IPS-18a (cell line): ENCODE data around the gene TUBGCP6.
"Not testable (repeated sequence)": the region's sequence is repeated elsewhere in the genome, so short reads cannot be mapped to it uniquely, and the experiment has no call there.

Experiments used
- H3K27ac ChIP-seq: one replicate; pipeline ENCODE4 v1.5.1; 2013; ENCODE audit warnings: low read length
- H3K27me3 ChIP-seq: one replicate; pipeline ENCODE4 v1.6.1; 2013; ENCODE audit warnings: mild to moderate bottlenecking, low read length; ENCODE audit not compliant: control insufficient read depth, insufficient read depth
- H3K36me3 ChIP-seq: one replicate; pipeline ENCODE4 v1.6.1; 2013; ENCODE audit warnings: low read depth, low read length; ENCODE audit not compliant: control insufficient read depth
- H3K4me1 ChIP-seq: one replicate; pipeline ENCODE4 v1.6.1; 2013; ENCODE audit warnings: low read depth, low read length; ENCODE audit not compliant: control insufficient read depth
- H3K4me3 ChIP-seq: one replicate; pipeline ENCODE4 v1.5.1; 2013; ENCODE audit warnings: low read length
- H3K9ac ChIP-seq: one replicate; pipeline ENCODE4 v1.6.1; 2013; ENCODE audit warnings: mild to moderate bottlenecking, low read length, moderate library complexity
- H3K9me3 ChIP-seq: one replicate; pipeline ENCODE4 v1.6.1; 2013; ENCODE audit warnings: low read depth, low read length; ENCODE audit not compliant: control insufficient read depth

The TUBGCP6 gene

DNA sequence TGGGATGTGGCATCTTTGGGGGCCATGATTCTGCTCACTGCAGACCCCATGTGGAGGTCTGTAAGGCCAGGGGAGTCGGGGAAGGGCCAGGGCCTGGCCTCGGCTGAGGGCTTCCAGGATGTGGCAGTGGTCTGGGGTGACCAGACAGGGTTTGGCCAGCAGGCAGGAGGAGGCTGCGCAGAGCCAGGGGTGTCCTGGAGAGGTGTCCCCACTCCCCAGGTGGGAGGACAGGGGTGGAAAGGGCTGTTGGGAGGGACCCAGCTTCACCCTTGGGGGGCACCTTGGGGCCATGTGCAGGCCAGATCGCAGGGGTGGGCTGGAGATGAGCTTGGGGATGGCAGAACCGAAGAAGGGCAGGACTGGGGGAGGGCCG is 70.9 kb downstream of the TUBGCP6 start:
- no peaks in the 10 kb centered on the region for H3K9me3 ChIP-seq
- H3K36me3 ChIP-seq, result no peaks in the 10 kb centered on the region
- no peak overlapping the region for H3K9ac ChIP-seq
- H3K27ac ChIP-seq, result no peak overlapping the region
- no peaks in the 10 kb centered on the region for H3K4me1 ChIP-seq
- H3K4me3 ChIP-seq, result no peak overlapping the region
- H3K27me3 ChIP-seq, result peaks cover 22% of the 10 kb centered on the region

DNA sequence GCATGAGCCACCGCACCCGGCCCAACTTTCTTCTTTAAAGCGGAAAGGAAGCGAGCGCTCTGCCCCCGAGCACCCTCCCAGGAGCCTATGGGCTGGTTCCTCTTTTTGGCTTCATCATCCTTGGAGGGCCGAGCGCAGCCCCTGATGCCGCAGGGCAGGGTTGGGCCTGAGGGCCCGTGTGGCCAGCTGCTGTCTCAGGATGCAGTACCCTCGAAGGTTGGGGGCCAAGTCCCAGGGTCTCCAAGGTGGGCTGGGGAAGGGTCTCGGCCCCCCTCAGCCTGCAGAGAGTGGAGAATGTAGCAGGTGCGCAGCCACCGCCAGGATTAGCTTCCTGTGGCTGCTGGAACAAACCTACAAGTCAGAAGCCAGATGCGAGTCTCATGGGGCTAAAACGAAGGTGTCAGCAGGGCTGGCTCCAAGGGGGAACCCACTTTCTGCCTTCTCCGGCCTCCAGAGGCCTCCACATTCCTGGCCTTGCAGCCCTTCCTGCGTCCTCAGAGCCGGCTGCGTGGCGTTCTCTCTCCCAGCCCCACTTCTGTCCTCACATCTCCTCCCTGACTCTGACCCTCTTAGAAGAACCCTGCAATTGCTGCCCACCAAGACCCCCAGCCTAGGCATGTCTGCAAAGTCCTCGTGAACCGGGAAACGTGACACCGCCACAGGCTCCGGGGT is 71.4 kb downstream of the TUBGCP6 start:
- Histone ChIP-seq H3K4me3 (no peak overlapping the region), H3K27ac (no peak overlapping the region), H3K9me3 (no peaks in the 10 kb centered on the region), H3K4me1 (no peaks in the 10 kb centered on the region), H3K27me3 (peaks cover 28% of the 10 kb centered on the region), H3K36me3 (no peaks in the 10 kb centered on the region), H3K9ac (no peak overlapping the region)

DNA sequence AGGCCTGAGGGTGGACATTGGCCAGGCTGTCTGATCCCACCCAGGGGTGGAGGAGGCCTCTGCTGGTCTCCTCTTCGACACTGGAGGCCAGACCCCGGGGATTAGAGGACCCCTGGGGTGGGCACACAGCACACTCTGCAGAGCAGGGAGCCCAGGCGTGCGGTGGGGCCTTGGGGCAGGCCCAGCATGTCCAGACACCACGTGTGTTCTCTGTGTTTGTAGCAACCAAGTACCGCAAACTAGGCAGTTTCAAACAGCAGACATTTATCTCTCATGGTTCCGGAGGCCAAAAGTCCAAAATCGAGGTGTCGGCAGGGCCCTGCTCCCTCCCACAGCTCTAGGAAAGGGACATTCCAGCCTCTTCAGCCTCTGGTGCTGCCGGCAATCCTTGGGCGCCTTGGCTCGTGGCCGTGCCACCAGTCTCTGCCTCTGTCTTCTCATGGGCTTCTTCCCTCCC is 72.8 kb downstream of the TUBGCP6 start:
- Histone ChIP-seq H3K36me3 (no peaks in the 10 kb centered on the region), H3K27ac (no peak overlapping the region), H3K9me3 (no peaks in the 10 kb centered on the region), H3K9ac (no peak overlapping the region), H3K4me3 (no peak overlapping the region), H3K27me3 (peaks cover 37% of the 10 kb centered on the region), H3K4me1 (no peaks in the 10 kb centered on the region)

DNA sequence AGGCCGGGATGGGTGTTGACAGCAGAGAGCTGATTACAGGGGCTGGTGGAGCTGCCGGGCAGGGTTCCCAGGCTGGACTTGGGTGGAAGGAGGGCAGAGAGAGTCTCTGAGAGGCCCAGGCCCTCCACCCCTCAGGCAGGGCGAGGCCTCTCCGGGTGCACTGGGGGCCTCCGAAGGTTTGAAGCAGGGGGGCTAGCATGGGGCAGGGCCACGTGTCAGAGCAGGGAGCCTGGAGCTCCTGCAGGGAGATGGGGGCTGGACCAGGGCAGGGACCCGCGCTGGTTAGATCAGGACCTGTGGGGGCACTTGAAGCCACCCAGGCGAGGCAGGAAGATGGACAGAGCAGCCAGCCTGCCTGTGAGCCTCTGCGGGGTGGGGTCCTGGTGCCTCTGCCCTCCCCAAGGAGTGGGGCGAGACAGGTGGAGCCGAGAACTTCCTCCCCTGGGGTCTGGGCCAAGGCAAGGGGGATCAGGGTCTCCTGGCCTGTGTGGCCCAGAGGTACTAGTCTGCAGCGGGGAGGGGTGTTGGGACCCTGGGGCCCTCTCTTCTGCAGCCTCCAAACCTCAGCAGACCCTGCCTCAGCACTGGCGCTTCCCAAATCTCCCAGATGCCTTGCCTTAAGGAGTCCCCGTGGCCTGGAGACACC is 73.4 kb downstream of the TUBGCP6 start:
- H3K4me1 ChIP-seq, result no peaks in the 10 kb centered on the region
- no peaks in the 10 kb centered on the region for H3K9me3 ChIP-seq
- H3K27me3 ChIP-seq, result peaks cover 37% of the 10 kb centered on the region
- no peak overlapping the region for H3K27ac ChIP-seq
- H3K36me3 ChIP-seq, result no peaks in the 10 kb centered on the region
- no peak overlapping the region for H3K9ac ChIP-seq
- peak overlapping the region; percentile 58 for H3K4me3 ChIP-seq

DNA sequence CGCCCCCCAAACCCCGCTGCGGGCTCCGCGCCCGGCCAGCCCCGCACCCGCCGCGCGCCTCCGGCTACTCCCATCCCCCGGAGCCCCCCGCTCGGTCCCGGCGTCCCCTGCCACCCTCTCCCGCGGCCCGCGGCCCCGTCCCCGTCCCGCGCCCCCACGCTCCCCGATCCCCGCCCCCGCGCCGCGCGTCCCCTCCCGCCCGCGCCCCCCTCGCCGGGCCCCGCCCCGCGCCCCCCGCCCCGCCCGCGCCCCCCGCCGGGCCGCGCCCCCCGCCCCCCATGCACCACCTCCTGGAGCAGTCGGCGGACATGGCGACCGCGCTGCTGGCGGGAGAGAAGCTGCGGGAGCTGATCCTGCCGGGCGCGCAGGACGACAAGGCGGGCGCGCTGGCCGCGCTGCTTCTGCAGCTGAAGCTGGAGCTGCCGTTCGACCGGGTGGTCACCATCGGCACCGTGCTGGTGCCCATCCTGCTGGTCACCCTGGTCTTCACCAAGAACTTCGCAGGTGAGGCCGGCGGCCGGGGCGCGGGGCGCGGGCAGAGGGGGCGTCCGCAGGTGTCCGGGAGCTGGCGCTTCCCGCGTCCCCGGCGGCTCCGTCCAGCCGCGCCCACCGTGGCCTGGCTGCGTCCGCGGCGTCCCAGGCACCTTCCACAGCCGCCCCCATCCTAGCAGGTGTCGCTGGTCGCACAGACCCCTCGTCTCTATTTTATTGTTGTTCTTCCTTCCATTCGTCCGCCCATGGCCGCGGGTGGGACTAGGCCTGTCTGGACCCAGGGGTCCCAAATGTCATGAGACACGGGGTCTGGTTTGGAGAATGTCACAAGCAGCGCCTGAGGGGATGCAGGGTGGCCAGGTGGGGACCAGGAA is 74.1 kb downstream of the TUBGCP6 start, which contains the start of gene PANX2:
TSS of gene PANX2 (plus strand) at position 279 of the 866 bp plus-strand sequence. CDS start at position 279, 0 bp downstream.
- Histone ChIP-seq H3K9ac (no peak within 1 kb of the TSS), H3K4me3 (peak within 1 kb of the TSS; percentile 58)

DNA sequence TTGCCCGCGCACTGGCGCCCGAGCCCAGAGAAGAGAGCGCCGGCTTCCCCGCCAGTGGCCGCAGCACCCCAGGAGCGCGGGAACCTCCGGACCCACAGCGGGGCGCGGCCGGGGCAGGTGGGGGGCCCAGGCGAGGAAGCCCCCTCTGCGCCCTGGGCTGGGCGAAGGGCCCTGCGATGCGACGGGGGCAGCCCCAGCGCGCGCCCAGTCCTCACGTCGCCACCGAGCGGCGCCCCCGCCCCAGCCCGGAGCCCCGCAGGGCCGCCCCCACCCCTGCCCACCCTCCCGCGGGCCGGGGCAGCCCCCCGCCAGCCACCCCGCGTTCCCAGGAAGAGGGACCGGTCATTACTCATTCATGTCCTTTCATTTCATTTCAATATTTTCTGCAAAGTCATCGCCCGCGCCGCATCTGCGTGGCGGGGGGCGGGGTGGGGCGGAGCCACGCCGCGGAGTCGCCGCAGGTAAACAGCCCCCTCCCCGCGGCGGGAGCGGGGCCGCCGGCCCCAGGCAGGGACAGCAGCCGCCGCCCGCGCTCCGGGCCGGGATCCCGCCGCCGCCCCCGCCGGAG is 75.0 kb downstream of the TUBGCP6 start:
- Histone ChIP-seq H3K27ac (no peak overlapping the region), H3K4me3 (no peak overlapping the region)

More for the DNA sequence above, 74.1 kb downstream of the TUBGCP6 start, which contains the start of gene PANX2:
- H3K27ac ChIP-seq, result no peak within 1 kb of the TSS
- H3K36me3 ChIP-seq, result no peaks in the 10 kb centered on the region
- H3K27me3 ChIP-seq, result peaks cover 37% of the 10 kb centered on the region
- no peaks in the 10 kb centered on the region for H3K9me3 ChIP-seq
- no peaks in the 10 kb centered on the region for H3K4me1 ChIP-seq

DNA sequence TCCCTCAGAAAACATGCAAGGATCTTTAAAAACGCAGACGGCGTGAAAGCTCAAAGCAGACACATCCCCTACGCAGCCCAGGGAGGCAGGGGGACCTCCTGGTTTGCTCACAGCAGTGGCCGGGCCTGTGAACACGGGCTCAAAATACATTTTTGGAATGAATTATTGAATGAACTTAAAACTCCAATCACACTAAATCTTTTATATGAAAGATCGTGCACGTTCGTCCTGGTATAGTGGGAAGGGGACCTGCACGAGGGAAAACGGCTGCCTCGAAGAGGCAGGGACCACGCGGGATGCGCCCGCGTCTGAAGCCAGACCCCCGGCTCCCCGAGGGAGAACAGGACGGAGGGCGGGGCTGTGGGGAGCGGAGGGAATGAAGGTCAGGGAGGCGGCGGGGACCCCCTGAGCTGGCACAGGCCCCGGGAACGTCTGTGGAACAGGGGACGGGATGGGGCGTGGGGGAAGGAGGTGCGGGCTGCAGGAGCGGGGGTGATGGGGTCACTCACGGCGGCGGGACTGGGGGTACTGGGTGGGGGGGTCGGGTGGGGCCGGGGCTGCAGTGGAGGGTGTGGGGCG is 75.6 kb downstream of the TUBGCP6 start:
- H3K9ac ChIP-seq, result no peak overlapping the region
- no peak overlapping the region for H3K27ac ChIP-seq
- no peaks in the 10 kb centered on the region for H3K4me1 ChIP-seq
- H3K4me3 ChIP-seq, result no peak overlapping the region
- H3K9me3 ChIP-seq, result no peaks in the 10 kb centered on the region
- peaks cover 37% of the 10 kb centered on the region for H3K27me3 ChIP-seq
- no peaks in the 10 kb centered on the region for H3K36me3 ChIP-seq

More for the DNA sequence above, 75.0 kb downstream of the TUBGCP6 start:
- Histone ChIP-seq H3K36me3 (no peaks in the 10 kb centered on the region), H3K9me3 (no peaks in the 10 kb centered on the region), H3K27me3 (peaks cover 37% of the 10 kb centered on the region), H3K9ac (no peak overlapping the region), H3K4me1 (no peaks in the 10 kb centered on the region)

DNA sequence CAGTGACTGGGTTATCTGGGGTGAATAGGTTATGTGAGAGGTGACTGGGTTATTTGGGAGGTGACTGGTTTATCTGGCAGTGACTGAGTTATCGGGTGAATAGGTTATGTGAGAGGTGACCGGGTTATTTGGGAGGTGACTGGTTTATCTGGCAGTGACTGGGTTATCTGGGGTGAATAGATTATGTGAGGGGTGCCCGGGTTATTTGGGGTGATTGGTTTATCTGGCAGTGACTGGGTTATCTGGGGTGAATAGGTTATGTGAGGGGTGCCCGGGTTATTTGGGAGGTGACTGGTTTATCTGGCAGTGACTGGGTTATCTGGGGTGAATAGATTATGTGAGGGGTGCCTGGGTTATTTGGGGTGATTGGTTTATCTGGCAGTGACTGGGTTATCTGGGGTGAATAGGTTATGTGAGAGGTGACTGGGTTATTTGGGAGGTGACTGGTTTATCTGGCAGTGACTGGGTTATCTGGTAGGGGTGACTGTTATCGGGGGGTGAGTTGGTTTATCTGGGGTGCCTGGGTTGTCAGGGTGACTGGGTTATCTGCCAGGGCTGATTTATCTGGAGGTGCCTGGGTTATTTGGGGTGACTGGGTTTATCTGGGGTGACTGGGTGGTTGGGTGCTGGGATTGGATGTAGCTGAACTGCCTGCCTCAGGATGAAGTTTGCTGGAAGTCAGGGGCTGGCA is 76.2 kb downstream of the TUBGCP6 start:
- H3K27ac ChIP-seq, H3K9me3 ChIP-seq: not testable (repeated sequence)

DNA sequence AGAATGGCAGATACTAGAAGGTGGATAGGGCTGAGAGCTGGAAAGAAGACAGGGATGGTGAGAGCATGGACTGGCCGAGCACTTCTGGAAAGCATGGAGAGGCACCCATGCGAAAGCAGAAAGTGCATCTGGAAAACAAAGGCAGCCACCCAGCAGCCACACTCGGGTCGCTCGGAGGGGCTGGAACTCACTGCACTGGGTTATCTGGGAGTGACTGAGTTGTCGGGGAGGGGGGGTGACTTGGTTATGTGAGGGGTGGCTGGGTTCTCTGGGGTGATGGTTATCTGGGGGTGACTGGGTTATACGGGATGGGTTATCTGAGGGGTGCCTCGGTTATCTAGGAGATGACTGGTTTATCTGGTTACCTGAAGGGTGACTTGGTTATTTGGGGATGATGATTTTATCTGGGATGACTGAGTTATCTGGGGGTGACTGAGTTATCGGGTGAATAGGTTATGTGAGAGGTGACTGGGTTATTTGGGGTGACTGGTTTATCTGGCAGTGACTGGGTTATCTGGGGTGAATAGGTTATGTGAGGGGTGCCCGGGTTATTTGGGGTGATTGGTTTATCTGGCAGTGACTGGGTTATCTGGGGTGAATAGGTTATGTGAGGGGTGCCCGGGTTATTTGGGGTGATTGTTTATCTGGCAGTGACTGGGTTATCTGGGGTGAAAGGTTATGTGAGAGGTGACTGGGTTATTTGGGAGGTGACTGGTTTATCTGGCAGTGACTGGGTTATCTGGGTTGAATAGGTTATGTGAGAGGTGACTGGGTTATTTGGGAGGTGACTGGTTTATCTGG is 76.9 kb downstream of the TUBGCP6 start:
- H3K9me3 ChIP-seq, result no peaks in the 10 kb centered on the region
- peaks cover 37% of the 10 kb centered on the region for H3K27me3 ChIP-seq
- H3K9ac ChIP-seq, result no peak overlapping the region
- H3K4me3 ChIP-seq, result no peak overlapping the region
- no peak overlapping the region for H3K27ac ChIP-seq
- no peaks in the 10 kb centered on the region for H3K4me1 ChIP-seq
- H3K36me3 ChIP-seq, result no peaks in the 10 kb centered on the region

More for the DNA sequence above, 76.2 kb downstream of the TUBGCP6 start:
- H3K9ac ChIP-seq, H3K4me1 ChIP-seq, H3K36me3 ChIP-seq, H3K4me3 ChIP-seq: not testable (repeated sequence)
- peaks cover 37% of the 10 kb centered on the region for H3K27me3 ChIP-seq
